ENCODE measurements around the gene LNX2. TPM values are rescaled to one million over a fixed set of nuclear protein-coding genes. Genes with fewer than 3 reads are reported as not detected.

Gene LNX2
- total and polyA plus RNA-seq, 4 experiments from 2014 or later: 6.6 to 13.0 (median 9.3) TPM

DNA sequence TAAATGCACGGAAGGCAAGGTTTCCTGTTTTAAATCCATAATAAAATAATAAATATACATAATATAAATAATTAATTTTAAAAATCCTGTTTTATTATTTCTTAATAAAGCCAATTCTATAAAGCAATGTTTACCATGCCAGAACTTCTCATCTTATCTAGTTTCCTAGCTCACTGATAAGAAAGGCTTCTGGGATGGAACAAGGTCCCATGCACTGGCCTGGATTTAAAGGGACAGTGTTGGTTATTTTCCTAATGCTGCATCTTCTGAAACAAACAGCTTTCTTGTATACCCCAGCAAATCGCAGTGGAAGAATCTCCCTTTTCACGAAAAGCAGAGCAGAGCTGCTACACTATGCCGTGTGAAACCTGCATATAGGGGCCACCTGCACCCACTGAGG is 68.8 kb downstream of the LNX2 start:
- H3K36me3 Mint-ChIP-seq: peaks cover 52 to 76% of the 10 kb centered on the region in 2 donors
- Histone ChIP-seq H3K4me3 (ENCODE audit: low read length in 2 of 2) (no peak overlapping the region), H3K27me3 (ENCODE audit: insufficient read depth, low read length) (no peaks in the 10 kb centered on the region), H3K36me3 (ENCODE audit: insufficient read depth, low read length) (peaks cover 23% of the 10 kb centered on the region), H3K9me3 (ENCODE audit: control insufficient read depth in 1 of 2, low read length in 2 of 2) (no peaks in the 10 kb centered on the region), H3K4me1 (ENCODE audit: insufficient read depth, low read length) (no peaks in the 10 kb centered on the region), H3K27ac (ENCODE audit: low read depth, low read length) (no peak overlapping the region)
- no peak overlapping the region for H3K27ac Mint-ChIP-seq
- no peak for DNase-seq
- H3K9me3 Mint-ChIP-seq: no peaks in the 10 kb centered on the region
- no peaks in the 10 kb centered on the region for H3K4me1 Mint-ChIP-seq
- intact Hi-C loops (cut with micrococcal nuclease): no loop called here
- POLR2A ChIA-PET (ENCODE audit: partially characterized antibody): no interaction called here
- no peak overlapping the region for H3K4me3 Mint-ChIP-seq
- CTCF ChIA-PET (ENCODE audit: partially characterized antibody): interaction anchor here (1.1 kb wide), 1 partner anchor 67 kb away, joined by 3 read pairs; no protein-coding TSS in a partner anchor
- H3K27me3 Mint-ChIP-seq: no peaks in the 10 kb centered on the region

DNA sequence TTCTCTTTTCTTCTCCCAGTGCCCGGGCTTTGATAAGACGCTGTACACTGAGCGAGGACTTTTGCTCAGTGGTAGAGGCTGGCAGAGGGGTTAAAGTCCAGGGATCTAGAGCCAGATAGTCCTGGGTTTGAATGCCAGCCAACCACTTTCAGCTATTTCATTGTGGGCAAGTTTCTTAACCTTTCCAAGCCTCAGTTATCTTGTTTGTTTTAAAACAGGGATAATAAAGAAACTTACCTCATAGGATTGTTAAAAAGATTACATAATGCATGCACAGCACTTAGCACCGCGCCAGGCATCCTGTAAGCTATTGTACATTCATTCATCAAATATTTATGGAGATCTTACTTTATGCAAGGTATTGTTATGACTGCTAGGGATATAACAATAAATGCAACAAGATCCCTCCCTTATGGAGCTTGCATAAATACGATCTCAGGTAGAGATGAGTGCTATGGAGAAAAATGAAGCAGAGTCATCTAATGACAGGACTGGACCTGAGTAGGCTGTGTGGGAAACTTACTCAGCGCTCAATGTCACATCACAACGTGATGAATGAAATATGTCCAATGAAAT is 70.8 kb downstream of the LNX2 start:
- Mint-ChIP-seq H3K27ac (no peak overlapping the region), H3K4me1 (no peaks in the 10 kb centered on the region), H3K4me3 (no peak overlapping the region), H3K9me3 (no peaks in the 10 kb centered on the region), H3K36me3 (peaks cover 47 to 63% of the 10 kb centered on the region in 2 donors), H3K27me3 (no peaks in the 10 kb centered on the region)
- Histone ChIP-seq H3K27me3 (ENCODE audit: insufficient read depth, low read length) (no peaks in the 10 kb centered on the region), H3K4me1 (ENCODE audit: insufficient read depth, low read length) (no peaks in the 10 kb centered on the region), H3K36me3 (ENCODE audit: insufficient read depth, low read length) (peaks cover 23% of the 10 kb centered on the region), H3K9me3 (ENCODE audit: control insufficient read depth in 1 of 2, low read length in 2 of 2) (no peaks in the 10 kb centered on the region), H3K27ac (ENCODE audit: low read depth, low read length) (no peak overlapping the region), H3K4me3 (ENCODE audit: low read length in 2 of 2) (no peak overlapping the region)
- POLR2A ChIA-PET (ENCODE audit: partially characterized antibody): no interaction called here
- DNase-seq: no peak
- CTCF ChIA-PET (ENCODE audit: partially characterized antibody): interaction anchor here (1.3 kb wide), 1 partner anchor 9 kb away, joined by 4 read pairs; no protein-coding TSS in a partner anchor
- intact Hi-C loops (cut with micrococcal nuclease): no loop called here

DNA sequence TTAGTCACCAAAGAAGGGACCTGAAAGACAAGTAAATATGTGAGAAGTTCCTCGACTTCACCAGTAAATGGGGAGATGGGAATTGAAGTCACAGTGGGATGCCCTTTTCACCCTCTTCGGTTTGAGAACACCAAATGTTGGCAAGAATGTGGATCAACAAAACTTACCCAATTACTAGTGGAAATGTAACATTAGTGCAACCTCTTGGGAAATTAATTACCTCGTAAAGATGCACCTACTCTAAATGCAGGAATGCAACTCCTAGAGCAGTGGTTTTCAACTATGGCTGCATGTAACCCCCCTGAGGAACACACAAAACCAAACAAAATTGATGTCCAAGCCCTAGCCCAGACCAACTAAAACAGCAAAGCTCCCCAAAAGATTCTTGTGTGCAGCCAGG is 78.1 kb downstream of the LNX2 start:
- Mint-ChIP-seq H3K9me3 (no peaks in the 10 kb centered on the region), H3K4me3 (no peak overlapping the region), H3K27me3 (no peaks in the 10 kb centered on the region), H3K36me3 (peaks cover 9 to 13% of the 10 kb centered on the region in 2 donors), H3K4me1 (no peaks in the 10 kb centered on the region), H3K27ac (no peak overlapping the region)
- no peaks in the 10 kb centered on the region for H3K36me3 ChIP-seq (ENCODE audit: insufficient read depth, low read length)
- no peaks in the 10 kb centered on the region for H3K27me3 ChIP-seq (ENCODE audit: insufficient read depth, low read length)
- no peak overlapping the region for H3K4me3 ChIP-seq (ENCODE audit: low read length in 2 of 2)
- no peak overlapping the region for H3K27ac ChIP-seq (ENCODE audit: low read depth, low read length)
- intact Hi-C loops (cut with micrococcal nuclease): no loop called here
- no peak for DNase-seq
- ChIA-PET CTCF (ENCODE audit: partially characterized antibody) (interaction anchor here (1.6 to 2.4 kb wide), 3 partner anchors 9 to 78 kb away, joined by 5 to 8 read pairs (median 6); partner anchors contain the start of gene LNX2), POLR2A (ENCODE audit: partially characterized antibody) (interaction anchor here (0.6 kb wide), 1 partner anchor 116 kb away, joined by 3 read pairs; no protein-coding TSS in a partner anchor)
- no peaks in the 10 kb centered on the region for H3K4me1 ChIP-seq (ENCODE audit: insufficient read depth, low read length)
- no peaks in the 10 kb centered on the region for H3K9me3 ChIP-seq (ENCODE audit: control insufficient read depth in 1 of 2, low read length in 2 of 2)

DNA sequence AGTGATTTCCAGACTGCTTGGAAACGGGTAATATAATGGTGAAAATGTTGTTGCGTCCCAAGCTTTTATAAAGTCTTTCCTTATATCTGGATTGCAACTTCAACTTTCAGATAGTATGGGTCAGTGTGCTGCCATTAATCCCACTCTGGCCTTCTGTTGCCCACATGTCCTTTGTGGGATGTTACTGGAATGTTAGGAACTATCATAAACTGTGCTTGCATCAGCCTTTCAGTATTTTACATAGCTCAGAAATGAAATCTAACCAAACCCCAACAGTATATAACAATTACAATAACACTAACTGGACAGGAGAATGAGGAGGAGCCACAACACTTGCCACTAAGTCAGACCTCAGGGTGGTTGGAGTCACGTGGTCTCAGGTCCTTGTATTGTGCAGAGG is 78.9 kb downstream of the LNX2 start:
- Histone ChIP-seq H3K27ac (ENCODE audit: low read depth, low read length) (no peak overlapping the region), H3K36me3 (ENCODE audit: insufficient read depth, low read length) (no peaks in the 10 kb centered on the region), H3K4me3 (ENCODE audit: low read length in 2 of 2) (no peak overlapping the region), H3K27me3 (ENCODE audit: insufficient read depth, low read length) (no peaks in the 10 kb centered on the region), H3K9me3 (ENCODE audit: control insufficient read depth in 1 of 2, low read length in 2 of 2) (no peaks in the 10 kb centered on the region), H3K4me1 (ENCODE audit: insufficient read depth, low read length) (no peaks in the 10 kb centered on the region)
- Mint-ChIP-seq H3K36me3 (peaks cover 9 to 13% of the 10 kb centered on the region in 2 donors), H3K4me1 (no peaks in the 10 kb centered on the region), H3K27ac (peak overlapping the region in 1 of 7 donors; percentile 23), H3K27me3 (no peaks in the 10 kb centered on the region), H3K9me3 (no peaks in the 10 kb centered on the region), H3K4me3 (no peak overlapping the region)
- ChIA-PET CTCF (ENCODE audit: partially characterized antibody) (interaction anchor here (1.6 to 2.4 kb wide), 2 partner anchors 9 to 79 kb away, joined by 5 to 8 read pairs; partner anchors contain the start of gene LNX2), POLR2A (ENCODE audit: partially characterized antibody) (interaction anchor here (0.6 kb wide), 1 partner anchor 115 kb away, joined by 3 read pairs; no protein-coding TSS in a partner anchor)
- intact Hi-C loops (cut with micrococcal nuclease): no loop called here
- no peak for DNase-seq

DNA sequence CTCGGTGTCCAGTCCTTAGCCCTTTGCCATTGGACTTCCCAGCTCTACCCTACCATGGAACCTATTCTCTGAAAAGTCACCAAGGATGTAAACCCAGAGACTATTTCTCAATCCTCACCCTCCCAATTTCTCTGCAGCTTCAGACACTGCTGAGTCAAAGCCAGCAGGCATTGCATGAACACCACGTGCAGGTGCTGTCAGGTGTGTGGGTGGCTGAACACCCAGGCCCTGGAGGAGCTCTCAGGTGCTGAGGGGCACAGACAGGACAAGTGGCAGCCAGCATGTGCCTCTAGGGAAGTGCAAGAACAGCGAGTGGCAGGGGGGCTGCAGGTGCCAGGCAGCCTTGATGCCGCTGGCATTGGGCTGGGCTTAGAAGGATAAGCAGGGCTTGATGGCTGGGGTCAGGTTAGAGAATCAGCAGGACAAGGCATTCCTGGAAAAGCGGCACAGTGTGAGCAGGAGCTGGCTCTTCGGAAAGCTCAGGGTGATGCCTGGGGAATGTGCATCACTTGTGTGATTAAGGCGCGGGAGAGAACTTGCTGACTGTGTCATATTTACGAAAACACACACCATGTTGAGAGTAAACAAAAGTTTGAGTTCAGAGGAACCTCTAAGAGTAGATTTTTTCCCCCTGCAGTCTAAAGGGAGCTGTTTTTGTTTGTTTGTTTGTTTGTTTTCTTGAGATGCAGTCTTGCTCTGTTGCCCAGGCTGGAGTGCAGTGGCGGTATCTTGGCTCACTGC is 83.8 kb downstream of the LNX2 start:
- peaks cover 0 to 1% of the 10 kb centered on the region in 2 donors for H3K27me3 Mint-ChIP-seq
- peaks cover 8% of the 10 kb centered on the region for H3K4me1 ChIP-seq (ENCODE audit: insufficient read depth, low read length)
- ChIA-PET CTCF (ENCODE audit: partially characterized antibody) (interaction anchor here (1.8 kb wide), 1 partner anchor 290 kb away, joined by 13 read pairs; no protein-coding TSS in a partner anchor), POLR2A (ENCODE audit: partially characterized antibody) (interaction anchor here (1.4 kb wide), 1 partner anchor 84 kb away, joined by 3 read pairs; no protein-coding TSS in a partner anchor)
- no peaks in the 10 kb centered on the region for H3K36me3 Mint-ChIP-seq
- intact Hi-C loops (cut with micrococcal nuclease): no loop called here
- H3K4me3 Mint-ChIP-seq: no peak overlapping the region
- H3K4me1 Mint-ChIP-seq: peaks cover 6 to 12% (median 8%) of the 10 kb centered on the region in 4 donors
- H3K36me3 ChIP-seq (ENCODE audit: insufficient read depth, low read length): no peaks in the 10 kb centered on the region
- H3K27ac Mint-ChIP-seq: peak overlapping the region in 3 of 7 donors; percentile 6 to 65 (median 48)
- no peaks in the 10 kb centered on the region for H3K27me3 ChIP-seq (ENCODE audit: insufficient read depth, low read length)
- H3K4me3 ChIP-seq (ENCODE audit: low read length in 2 of 2): no peak overlapping the region
- DNase-seq: no peak
- H3K9me3 Mint-ChIP-seq: no peaks in the 10 kb centered on the region
- H3K27ac ChIP-seq (ENCODE audit: low read depth, low read length): no peak overlapping the region
- H3K9me3 ChIP-seq (ENCODE audit: control insufficient read depth in 1 of 2, low read length in 2 of 2): no peaks in the 10 kb centered on the region

- Histone ChIP-seq H3K27ac (ENCODE audit: low read depth, low read length) (no peak overlapping the region), H3K4me1 (ENCODE audit: insufficient read depth, low read length) (peaks cover 8% of the 10 kb centered on the region), H3K4me3 (ENCODE audit: low read length in 2 of 2) (no peak overlapping the region), H3K27me3 (ENCODE audit: insufficient read depth, low read length) (no peaks in the 10 kb centered on the region), H3K36me3 (ENCODE audit: insufficient read depth, low read length) (no peaks in the 10 kb centered on the region), H3K9me3 (ENCODE audit: control insufficient read depth in 1 of 2, low read length in 2 of 2) (no peaks in the 10 kb centered on the region)
- CTCF ChIA-PET (ENCODE audit: partially characterized antibody): interaction anchor here (1.8 to 5.1 kb wide), 2 partner anchors 291 to 292 kb away, joined by 13 to 77 read pairs; no protein-coding TSS in a partner anchor
- Mint-ChIP-seq H3K4me1 (peaks cover 6 to 12% (median 8%) of the 10 kb centered on the region in 4 donors), H3K36me3 (no peaks in the 10 kb centered on the region), H3K9me3 (no peaks in the 10 kb centered on the region), H3K4me3 (no peak overlapping the region), H3K27ac (no peak overlapping the region), H3K27me3 (peaks cover 0 to 1% of the 10 kb centered on the region in 2 donors)
- intact Hi-C loops (cut with micrococcal nuclease): no loop called here
- DNase-seq: no peak
- POLR2A ChIA-PET (ENCODE audit: partially characterized antibody): interaction anchor here (1.4 kb wide), 1 partner anchor 85 kb away, joined by 3 read pairs; no protein-coding TSS in a partner anchor
These were observed 84.8 kb downstream of the LNX2 start for GRCh38 chr13:27535546-27535945.

- no peaks in the 10 kb centered on the region for H3K36me3 Mint-ChIP-seq
- no peak overlapping the region for H3K4me3 Mint-ChIP-seq
These were observed 85.3 kb downstream of the LNX2 start for GRCh38 chr13:27534981-27535380.

More at GRCh38 chr13:27534981-27535380, 85.3 kb downstream of the LNX2 start:
- Mint-ChIP-seq H3K27me3 (peaks cover 0 to 1% of the 10 kb centered on the region in 2 donors), H3K9me3 (no peaks in the 10 kb centered on the region), H3K27ac (peak overlapping the region in 1 of 7 donors; percentile 62), H3K4me1 (peaks cover 6 to 12% (median 8%) of the 10 kb centered on the region in 4 donors)
- no peaks in the 10 kb centered on the region for H3K36me3 ChIP-seq (ENCODE audit: insufficient read depth, low read length)
- intact Hi-C loops (cut with micrococcal nuclease): no loop called here
- H3K4me3 ChIP-seq (ENCODE audit: low read length in 2 of 2): no peak overlapping the region
- peaks cover 8% of the 10 kb centered on the region for H3K4me1 ChIP-seq (ENCODE audit: insufficient read depth, low read length)
- no peaks in the 10 kb centered on the region for H3K9me3 ChIP-seq (ENCODE audit: control insufficient read depth in 1 of 2, low read length in 2 of 2)
- H3K27me3 ChIP-seq (ENCODE audit: insufficient read depth, low read length): no peaks in the 10 kb centered on the region
- H3K27ac ChIP-seq (ENCODE audit: low read depth, low read length): no peak overlapping the region
- ChIA-PET POLR2A (ENCODE audit: partially characterized antibody) (no interaction called here), CTCF (ENCODE audit: partially characterized antibody) (interaction anchor here (1.0 to 5.1 kb wide), 6 partner anchors 9 to 292 kb away, joined by 3 to 77 read pairs (median 4); partner anchors contain the start of gene GTF3A)
- no peak for DNase-seq

Data from CD4-positive, alpha-beta memory T cell (primary cell).